SK-N-SH (cell line): ENCODE measurements around the gene MARVELD2. TPM values are rescaled to one million over a fixed set of nuclear protein-coding genes. Genes with fewer than 3 reads are reported as not detected.

Experiments
- CTCF ChIA-PET: fragments of 300-600, 350-600 bp; formaldehyde crosslinking; extraction: SDS; loops from one replicate; lab custom pipeline; 2021; lab: Yijun Ruan, JAX
- POLR2A ChIA-PET: fragments of 350-600 bp; sonication (Branson Sonifier 250); formaldehyde crosslinking; extraction: SDS; loops from one replicate; lab custom pipeline; 2020; ENCODE audit warnings: antibody characterized with exemption, inconsistent platforms; lab: Yijun Ruan, JAX
- DNase-seq: peaks from one replicate; pipeline ENCODE4 v3.0.0; 2012
- H2AFZ ChIP-seq: fragments of 200-600 bp; sonication (generic); 2 replicates; pipeline ENCODE4 v1.8.1; 2016; ENCODE audit warnings: antibody characterized with exemption, mild to moderate bottlenecking, low read depth
- H3F3A ChIP-seq: fragments of 200-600 bp; sonication (generic); replicated peaks from 2 replicates; pipeline ENCODE3; 2016; ENCODE audit warnings: antibody characterized with exemption, mild to moderate bottlenecking; ENCODE audit not compliant: insufficient read depth
- H3K27ac ChIP-seq, 2 experiments: fragments of 200-500 bp in 1 of 2; fragments of 200-600 bp in 1 of 2; sonication (Bioruptor generic) in 1 of 2; sonication (generic), shearing (Covaris generic) in 1 of 2; 2 replicates each; pipeline versions ENCODE4 v1.5.1 to v1.6.1; 2014 to 2016; ENCODE audit warnings: low read depth in 2 of 2, inconsistent platforms in 1 of 2, low read length in 1 of 2, mild to moderate bottlenecking in 1 of 2, mixed read lengths in 1 of 2
- H3K27me3 ChIP-seq: fragments of 200-600 bp; sonication (generic), shearing (Covaris generic); 2 replicates; pipeline ENCODE4 v1.6.1; 2016; ENCODE audit warnings: mixed run types; ENCODE audit not compliant: insufficient read depth
- H3K36me3 ChIP-seq, 2 experiments: fragments of 200-500 bp in 1 of 2; fragments of 200-600 bp in 1 of 2; sonication (Bioruptor generic) in 1 of 2; sonication (generic) in 1 of 2; replicated peaks in 1 of 2; 2 replicates each; pipeline versions ENCODE3 to v1.5.1; 2014 to 2016; ENCODE audit warnings: low read length in 1 of 2, mild to moderate bottlenecking in 1 of 2; ENCODE audit not compliant: insufficient read depth in 2 of 2, control insufficient read depth in 1 of 2
- H3K4me1 ChIP-seq, 2 experiments: fragments of 200-500 bp in 1 of 2; fragments of 200-600 bp in 1 of 2; sonication (Bioruptor generic) in 1 of 2; sonication (generic), shearing (Covaris generic) in 1 of 2; 2 replicates each; pipeline versions ENCODE4 v1.5.1 to v1.6.1; 2014 to 2016; ENCODE audit warnings: low read depth in 1 of 2, low read length in 1 of 2, mixed run types in 1 of 2; ENCODE audit not compliant: insufficient read depth in 2 of 2, control insufficient read depth in 1 of 2
- H3K4me2 ChIP-seq: fragments of 200-600 bp; sonication (generic), shearing (Covaris generic); 2 replicates; pipeline ENCODE4 v1.6.1; 2017; ENCODE audit warnings: mixed run types
- H3K4me3 ChIP-seq, 2 experiments: fragments of 200-500 bp in 1 of 2; fragments of 200-600 bp in 1 of 2; sonication (Bioruptor generic) in 1 of 2; sonication (generic), shearing (Covaris generic) in 1 of 2; 2 replicates each; pipeline versions ENCODE4 v1.5.1 to v1.8.1; 2014 to 2016; ENCODE audit warnings: low read depth in 2 of 2, inconsistent platforms in 1 of 2, low read length in 1 of 2, mild to moderate bottlenecking in 1 of 2, mixed read lengths in 1 of 2, moderate library complexity in 1 of 2
- H3K79me2 ChIP-seq: fragments of 200-600 bp; sonication (generic); 2 replicates; pipeline ENCODE4 v1.8.1; 2017; ENCODE audit warnings: mild to moderate bottlenecking; ENCODE audit not compliant: insufficient read depth
- H3K9ac ChIP-seq: fragments of 200-600 bp; sonication (generic); 2 replicates; pipeline ENCODE4 v1.6.1; 2017; ENCODE audit warnings: mixed run types
- H3K9me2 ChIP-seq: fragments of 200-600 bp; sonication (generic); 2 replicates; pipeline ENCODE4 v1.6.1; 2017; ENCODE audit warnings: mixed run types
- H3K9me3 ChIP-seq: fragments of 200-600 bp; sonication (generic); 2 replicates; pipeline ENCODE4 v1.6.1; 2017; ENCODE audit warnings: mixed run types, mild to moderate bottlenecking, moderate library complexity
- H4K20me1 ChIP-seq: fragments of 200-600 bp; sonication (generic); 2 replicates; pipeline ENCODE4 v1.6.1; 2017; ENCODE audit warnings: mild to moderate bottlenecking, mixed run types; ENCODE audit not compliant: insufficient read depth
- CHD2 ChIP-seq: fragments of 150-350 bp; IDR thresholded peaks from 2 replicates; pipeline ENCODE4 v1.6.1; 2018; ENCODE audit warnings: low read length; ENCODE audit not compliant: partially characterized antibody
- ELF1 ChIP-seq: IDR thresholded peaks from 2 replicates; pipeline ENCODE4 v1.4.0; 2012
- EP300 ChIP-seq, 2 experiments: IDR thresholded peaks; 2 replicates each; pipeline versions ENCODE4 v1.4.0 to v1.6.1; 2012; ENCODE audit warnings: borderline replicate concordance in 1 of 2, low read depth in 1 of 2, low read length in 1 of 2
- EZH2phosphoT487 ChIP-seq: fragments of 200-600 bp; sonication (generic); IDR thresholded peaks from 2 replicates; pipeline ENCODE4 v1.6.1; 2017; ENCODE audit warnings: low read depth, mixed run types, mild to moderate bottlenecking, antibody characterized with exemption, moderate library complexity, borderline replicate concordance
- FOSL2 ChIP-seq: IDR thresholded peaks from 2 replicates; pipeline ENCODE4 v1.4.0; 2012; ENCODE audit warnings: low read depth, mild to moderate bottlenecking, moderate library complexity, borderline replicate concordance
- FOXM1 ChIP-seq: IDR thresholded peaks from 2 replicates; pipeline ENCODE4 v1.4.0; 2012; ENCODE audit warnings: low read depth, mild to moderate bottlenecking
- GABPA ChIP-seq: IDR thresholded peaks from 2 replicates; pipeline ENCODE4 v1.4.0; 2012; ENCODE audit warnings: low read depth, mild to moderate bottlenecking
- GATA2 ChIP-seq: sonication (generic); formaldehyde crosslinking; IDR thresholded peaks from 2 replicates; pipeline ENCODE4 v1.5.0; 2020; ENCODE audit warnings: mild to moderate bottlenecking, missing genetic modification reagents
- JUND ChIP-seq: IDR thresholded peaks from 2 replicates; pipeline ENCODE4 v1.4.0; 2012
- MEF2A ChIP-seq: IDR thresholded peaks from 2 replicates; pipeline ENCODE4 v1.4.0; 2012; ENCODE audit warnings: low read depth, borderline replicate concordance
- MXI1 ChIP-seq: IDR thresholded peaks from 2 replicates; pipeline ENCODE4 v1.6.1; 2012; ENCODE audit warnings: mild to moderate bottlenecking, low read depth, low read length, improper control_type of control experiment
- RAD21 ChIP-seq: IDR thresholded peaks from 2 replicates; pipeline ENCODE4 v1.6.1; 2012; ENCODE audit warnings: mild to moderate bottlenecking, low read length
- RXRA ChIP-seq: IDR thresholded peaks from 2 replicates; pipeline ENCODE4 v1.4.0; 2012; ENCODE audit warnings: low read depth, mild to moderate bottlenecking, borderline replicate concordance
- USF2 ChIP-seq: fragments of 150-350 bp; IDR thresholded peaks from 2 replicates; pipeline ENCODE4 v1.6.1; 2017; ENCODE audit warnings: antibody characterized with exemption, low read length, low read depth, borderline replicate concordance
- YY1 ChIP-seq: IDR thresholded peaks from 2 replicates; pipeline ENCODE4 v1.4.0; 2012; ENCODE audit warnings: low read depth, mild to moderate bottlenecking
- WGBS: methylation state at CpG from one replicate; pipeline ENCODE4 v1.1.6; 2017; ENCODE audit warnings: low lambda C conversion rate; 5-methylcytosine and 5-hydroxymethylcytosine counted together
- polyA plus RNA-seq, 3 experiments: library from polyadenylated mRNA; depleted of rRNA; stranded (reverse); fragments of >200 nt; gene quantifications; 2 replicates each; pipeline ENCODE4 v1.2.3, GENCODE V29; 2012
- TF ChIP-seq, protein P1 (sequence below): IDR thresholded peaks from 2 replicates; pipeline ENCODE4 v1.4.0; 2012; ENCODE audit warnings: low read depth, borderline replicate concordance
- TF ChIP-seq, protein P2 (sequence below): fragments of 200-600 bp; sonication (generic); IDR thresholded peaks from 2 replicates; pipeline ENCODE4 v1.6.1; 2017; ENCODE audit warnings: antibody characterized with exemption, mild to moderate bottlenecking, moderate library complexity
- TF ChIP-seq, protein P3 (sequence below): IDR thresholded peaks from 2 replicates; pipeline ENCODE4 v1.4.0; 2012; ENCODE audit warnings: low read depth
- TF ChIP-seq, protein P4 (sequence below): fragments of 150-350 bp; IDR thresholded peaks from 2 replicates; pipeline ENCODE4 v1.6.1; 2016; ENCODE audit warnings: mild to moderate bottlenecking, low read depth, low read length

MARVELD2 gene
- polyA plus RNA-seq, 1 of the 3 experiments (the other 2 are of a cell fraction): 0.07 TPM

DNA sequence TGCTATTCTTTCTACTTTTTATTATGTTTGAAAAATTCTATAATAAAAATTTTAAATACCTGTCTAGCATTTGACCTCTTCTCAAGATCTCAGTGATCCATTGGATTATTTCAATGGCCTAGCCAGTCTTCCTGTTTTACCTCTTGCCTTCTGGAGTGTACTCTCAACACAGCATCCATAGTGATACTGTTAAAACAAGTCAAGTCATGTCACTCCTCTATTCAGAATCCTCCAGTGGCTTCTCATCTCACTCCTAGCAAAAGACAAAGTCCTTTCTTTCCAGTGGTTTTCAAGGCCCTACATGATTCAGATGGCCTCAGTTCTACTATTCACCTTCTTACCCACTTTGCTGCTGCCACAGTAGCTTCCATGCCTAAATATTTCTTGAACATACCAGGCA lies 1.8 kb downstream of the MARVELD2 start:
- no peaks in the 10 kb centered on the region for H3K9me3 ChIP-seq
- TF ChIP-seq, protein P1, sequence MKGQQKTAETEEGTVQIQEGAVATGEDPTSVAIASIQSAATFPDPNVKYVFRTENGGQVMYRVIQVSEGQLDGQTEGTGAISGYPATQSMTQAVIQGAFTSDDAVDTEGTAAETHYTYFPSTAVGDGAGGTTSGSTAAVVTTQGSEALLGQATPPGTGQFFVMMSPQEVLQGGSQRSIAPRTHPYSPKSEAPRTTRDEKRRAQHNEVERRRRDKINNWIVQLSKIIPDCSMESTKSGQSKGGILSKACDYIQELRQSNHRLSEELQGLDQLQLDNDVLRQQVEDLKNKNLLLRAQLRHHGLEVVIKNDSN: no peak
- TF ChIP-seq YY1 (no peak), JUND (no peak), ELF1 (no peak), MXI1 (no peak), CHD2 (no peak), MEF2A (no peak), GABPA (no peak), RAD21 (no peak), USF2 (no peak), GATA2 (CRISPR knock-in tag) (no peak)
- TF ChIP-seq, protein P2, sequence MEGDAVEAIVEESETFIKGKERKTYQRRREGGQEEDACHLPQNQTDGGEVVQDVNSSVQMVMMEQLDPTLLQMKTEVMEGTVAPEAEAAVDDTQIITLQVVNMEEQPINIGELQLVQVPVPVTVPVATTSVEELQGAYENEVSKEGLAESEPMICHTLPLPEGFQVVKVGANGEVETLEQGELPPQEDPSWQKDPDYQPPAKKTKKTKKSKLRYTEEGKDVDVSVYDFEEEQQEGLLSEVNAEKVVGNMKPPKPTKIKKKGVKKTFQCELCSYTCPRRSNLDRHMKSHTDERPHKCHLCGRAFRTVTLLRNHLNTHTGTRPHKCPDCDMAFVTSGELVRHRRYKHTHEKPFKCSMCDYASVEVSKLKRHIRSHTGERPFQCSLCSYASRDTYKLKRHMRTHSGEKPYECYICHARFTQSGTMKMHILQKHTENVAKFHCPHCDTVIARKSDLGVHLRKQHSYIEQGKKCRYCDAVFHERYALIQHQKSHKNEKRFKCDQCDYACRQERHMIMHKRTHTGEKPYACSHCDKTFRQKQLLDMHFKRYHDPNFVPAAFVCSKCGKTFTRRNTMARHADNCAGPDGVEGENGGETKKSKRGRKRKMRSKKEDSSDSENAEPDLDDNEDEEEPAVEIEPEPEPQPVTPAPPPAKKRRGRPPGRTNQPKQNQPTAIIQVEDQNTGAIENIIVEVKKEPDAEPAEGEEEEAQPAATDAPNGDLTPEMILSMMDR: no peak
- no peak overlapping the region for H3K4me3 ChIP-seq
- no peaks in the 10 kb centered on the region; the same call in 1 of the 2 replicates for H3K9me2 ChIP-seq
- CTCF ChIA-PET: no interaction called here
- POLR2A ChIA-PET: no interaction called here
- H3F3A ChIP-seq: peaks cover 3% of the 10 kb centered on the region
- no peaks in the 10 kb centered on the region for H3K27me3 ChIP-seq
- DNase-seq: no peak
- H2AFZ ChIP-seq: no peak overlapping the region
- no peak overlapping the region for H3K9ac ChIP-seq
- H4K20me1 ChIP-seq: no peaks in the 10 kb centered on the region
- H3K36me3 ChIP-seq: peaks cover 22 to 29% of the 10 kb centered on the region in 2 experiments
- H3K27ac ChIP-seq: no peak overlapping the region
- H3K4me2 ChIP-seq: no peak overlapping the region
- no peaks in the 10 kb centered on the region for H3K79me2 ChIP-seq
- H3K4me1 ChIP-seq: no peaks in the 10 kb centered on the region

DNA sequence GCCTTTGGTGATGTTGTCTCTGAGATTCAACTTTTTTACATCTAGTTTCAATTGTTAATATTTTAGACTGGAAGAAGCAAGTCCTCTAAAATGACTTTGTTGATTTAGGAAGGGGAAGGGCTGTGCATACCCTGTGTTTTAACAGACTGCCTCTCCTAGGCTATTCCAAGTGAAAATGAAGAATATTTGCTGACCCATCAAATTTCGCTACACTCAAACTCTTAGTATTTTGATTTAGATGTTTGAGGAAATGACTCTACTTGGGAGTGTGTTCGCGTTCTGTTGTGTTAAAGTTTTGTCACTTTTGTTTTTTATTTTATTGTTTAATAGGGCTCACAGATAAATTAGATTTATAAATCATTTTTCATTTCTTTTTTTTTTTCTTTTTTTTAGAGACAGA lies 3.6 kb downstream of the MARVELD2 start:
- H3K9me2 ChIP-seq: no peaks in the 10 kb centered on the region; the same call in 1 of the 2 replicates
- no peak overlapping the region for H3K4me2 ChIP-seq
- no peak for DNase-seq
- ChIA-PET CTCF (no interaction called here), POLR2A (no interaction called here)
- no peak overlapping the region for H2AFZ ChIP-seq
- no peaks in the 10 kb centered on the region for H3K4me1 ChIP-seq
- no peaks in the 10 kb centered on the region for H3K27me3 ChIP-seq
- no peaks in the 10 kb centered on the region for H3F3A ChIP-seq
- H4K20me1 ChIP-seq: no peaks in the 10 kb centered on the region
- peaks cover 16 to 22% of the 10 kb centered on the region in 2 experiments for H3K36me3 ChIP-seq
- WGBS: 93% methylated on average over 3 of the region's 3 CpGs
- no peak overlapping the region for H3K27ac ChIP-seq
- no peaks in the 10 kb centered on the region for H3K9me3 ChIP-seq
- H3K79me2 ChIP-seq: no peaks in the 10 kb centered on the region
- H3K4me3 ChIP-seq: no peak overlapping the region
- H3K9ac ChIP-seq: no peak overlapping the region
- TF ChIP-seq, protein P3, sequence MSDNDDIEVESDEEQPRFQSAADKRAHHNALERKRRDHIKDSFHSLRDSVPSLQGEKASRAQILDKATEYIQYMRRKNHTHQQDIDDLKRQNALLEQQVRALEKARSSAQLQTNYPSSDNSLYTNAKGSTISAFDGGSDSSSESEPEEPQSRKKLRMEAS: no peak
- no peak for TF ChIP-seq EP300 (IDR thresholded peaks at IDR 0.05; ENCODE audit: borderline replicate concordance in 1 of 2, low read depth in 1 of 2, low read length in 1 of 2)
- TF ChIP-seq YY1: no peak
- no peak for TF ChIP-seq RXRA
- TF ChIP-seq GABPA: no peak
- TF ChIP-seq MXI1: no peak
- no peak for TF ChIP-seq RAD21
- TF ChIP-seq EZH2phosphoT487: no peak
- TF ChIP-seq FOXM1: no peak
- TF ChIP-seq, protein P2: no peak
- no peak for TF ChIP-seq MEF2A
- TF ChIP-seq, protein P4, sequence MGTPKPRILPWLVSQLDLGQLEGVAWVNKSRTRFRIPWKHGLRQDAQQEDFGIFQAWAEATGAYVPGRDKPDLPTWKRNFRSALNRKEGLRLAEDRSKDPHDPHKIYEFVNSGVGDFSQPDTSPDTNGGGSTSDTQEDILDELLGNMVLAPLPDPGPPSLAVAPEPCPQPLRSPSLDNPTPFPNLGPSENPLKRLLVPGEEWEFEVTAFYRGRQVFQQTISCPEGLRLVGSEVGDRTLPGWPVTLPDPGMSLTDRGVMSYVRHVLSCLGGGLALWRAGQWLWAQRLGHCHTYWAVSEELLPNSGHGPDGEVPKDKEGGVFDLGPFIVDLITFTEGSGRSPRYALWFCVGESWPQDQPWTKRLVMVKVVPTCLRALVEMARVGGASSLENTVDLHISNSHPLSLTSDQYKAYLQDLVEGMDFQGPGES: no peak
- no peak for TF ChIP-seq FOSL2
